GM21619 (cell line): ENCODE results near the gene LSM10.
A peak's percentile ranks its signal among the peaks of the same experiment; 100 is the strongest.

ENCODE experiments used
- ATAC-seq: cut with Tn5 transposase; IDR thresholded peaks from one replicate; pipeline ENCODE4 v1.9.1; 2021; ENCODE audit not compliant: unreplicated experiment

LSM10 gene

GRCh38 chr1:36397378-36398230 lies at the start of gene LSM10:
Gene LSM10 (minus strand): TSS chr1:36397908. CDS start chr1:36394129, 3,779 bp downstream.
- peak; percentile 78 for ATAC-seq

- no peak for ATAC-seq
Measured at GRCh38 chr1:36447450-36447849, 49.7 kb upstream of the LSM10 start.

- ATAC-seq, result no peak
Measured at GRCh38 chr1:36446746-36447145, 49.0 kb upstream of the LSM10 start.

GRCh38 chr1:36446271-36446670 lies 48.6 kb upstream of the LSM10 start:
- no peak for ATAC-seq

- no peak for ATAC-seq
Measured at GRCh38 chr1:36443297-36443696, 45.6 kb upstream of the LSM10 start.

GRCh38 chr1:36442337-36442736 lies 44.6 kb upstream of the LSM10 start:
- ATAC-seq, result no peak

- ATAC-seq, result no peak
Measured at GRCh38 chr1:36440646-36441045, 42.9 kb upstream of the LSM10 start.

GRCh38 chr1:36440044-36440443 lies 42.3 kb upstream of the LSM10 start:
- no peak for ATAC-seq

- no peak for ATAC-seq
Measured at GRCh38 chr1:36438715-36439114, 41.0 kb upstream of the LSM10 start.

GRCh38 chr1:36436821-36437220 lies 39.1 kb upstream of the LSM10 start:
- ATAC-seq, result no peak

- no peak for ATAC-seq
Measured at GRCh38 chr1:36433102-36433501, 35.4 kb upstream of the LSM10 start.

- no peak for ATAC-seq
Measured at GRCh38 chr1:36432616-36433015, 34.9 kb upstream of the LSM10 start.

GRCh38 chr1:36425791-36426190 lies 28.1 kb upstream of the LSM10 start:
- no peak for ATAC-seq

- no peak for ATAC-seq
Measured at GRCh38 chr1:36421649-36422048, 23.9 kb upstream of the LSM10 start.

- no peak for ATAC-seq
Measured at GRCh38 chr1:36420836-36421317, 23.2 kb upstream of the LSM10 start.

- ATAC-seq, result no peak
Measured at GRCh38 chr1:36420409-36420808, 22.7 kb upstream of the LSM10 start.

- no peak for ATAC-seq
Measured at GRCh38 chr1:36419569-36419968, 21.9 kb upstream of the LSM10 start.

GRCh38 chr1:36419140-36419539 lies 21.4 kb upstream of the LSM10 start:
- ATAC-seq, result no peak

GRCh38 chr1:36417931-36418330 lies 20.2 kb upstream of the LSM10 start:
- ATAC-seq, result no peak

GRCh38 chr1:36415661-36416326 lies 18.1 kb upstream of the LSM10 start:
- no peak for ATAC-seq

- ATAC-seq, result no peak
Measured at GRCh38 chr1:36414384-36414783, 16.7 kb upstream of the LSM10 start.
